ENCODE data around the gene PRSS1. TPM values are rescaled to one million over a fixed set of nuclear protein-coding genes. Genes with fewer than 3 reads are reported as not detected.
A peak's percentile ranks its signal among the peaks of the same experiment; 100 is the strongest.
"Not testable (repeated sequence)": the region's sequence is repeated elsewhere in the genome, so short reads cannot be mapped to it uniquely, and the experiment has no call there.

The PRSS1 gene
- total RNA-seq, 4 donors from 2014 or later = 0.94 TPM; not detected in 3

- TF ChIP-seq CTCF (IDR thresholded peaks at IDR 0.05) (no peak), POLR2A (IDR thresholded peaks at IDR 0.05) (no peak), POLR2AphosphoS5 (IDR thresholded peaks at IDR 0.05) (no peak), EP300 (IDR thresholded peaks at IDR 0.05) (no peak)
- no peaks in the 10 kb centered on the region for H3K9me3 ChIP-seq
- H3K36me3 ChIP-seq = no peaks in the 10 kb centered on the region
- peak; percentile 10 for ATAC-seq
- no peak overlapping the region for H3K27ac ChIP-seq
- no peak overlapping the region for H3K4me3 ChIP-seq
- WGBS, 2 donors (ENCODE audit: low coverage in 1 of 2) = 65 to 73% methylated on average over 2 to 3 of the region's 3 CpGs
- H3K4me1 ChIP-seq = no peaks in the 10 kb centered on the region
- H3K27me3 ChIP-seq = peaks cover 3% of the 10 kb centered on the region
These were observed 3.0 kb upstream of the PRSS1 start for GRCh38 chr7:142746264-142746663.

GRCh38 chr7:142748410-142748809 is 862 bp upstream of the PRSS1 start:
- H3K4me1 ChIP-seq, ATAC-seq, H3K27me3 ChIP-seq, H3K27ac ChIP-seq, H3K4me3 ChIP-seq, H3K36me3 ChIP-seq, H3K9me3 ChIP-seq: not testable (repeated sequence)
- 100% methylated on average over 2 of the region's 2 CpGs for WGBS, 2 donors (ENCODE audit: low coverage in 1 of 2)

GRCh38 chr7:142750321-142750938 is 1.2 kb downstream of the PRSS1 start:
- no peaks in the 10 kb centered on the region for H3K36me3 ChIP-seq
- H3K4me1 ChIP-seq = no peaks in the 10 kb centered on the region
- H3K27ac ChIP-seq = no peak overlapping the region
- H3K27me3 ChIP-seq = no peaks in the 10 kb centered on the region
- no peaks in the 10 kb centered on the region for H3K9me3 ChIP-seq
- WGBS, 2 donors (ENCODE audit: low coverage in 1 of 2) = 74% methylated on average over 5 of the region's 9 CpGs; no CpG with 5 or more reads in 1 of the 2 donors
- no peak overlapping the region for H3K4me3 ChIP-seq
- no peak for TF ChIP-seq EP300 (IDR thresholded peaks at IDR 0.05)
- no peak for TF ChIP-seq POLR2AphosphoS5 (IDR thresholded peaks at IDR 0.05)
- TF ChIP-seq POLR2A (IDR thresholded peaks at IDR 0.05) = no peak
- TF ChIP-seq CTCF (IDR thresholded peaks at IDR 0.05) = no peak
- ATAC-seq = no peak

GRCh38 chr7:142751526-142752175 is 2.4 kb downstream of the PRSS1 start:
- H3K4me3 ChIP-seq, H3K36me3 ChIP-seq, H3K9me3 ChIP-seq, H3K4me1 ChIP-seq, H3K27me3 ChIP-seq, H3K27ac ChIP-seq, ATAC-seq: not testable (repeated sequence)
- WGBS, 2 donors (ENCODE audit: low coverage in 1 of 2) = 83 to 85% methylated on average over 1 to 6 of the region's 14 CpGs

GRCh38 chr7:142752376-142753225 is 3.3 kb downstream of the PRSS1 start:
- TF ChIP-seq CTCF (IDR thresholded peaks at IDR 0.05) (no peak), EP300 (IDR thresholded peaks at IDR 0.05) (no peak), POLR2A (IDR thresholded peaks at IDR 0.05) (no peak), POLR2AphosphoS5 (IDR thresholded peaks at IDR 0.05) (no peak)
- 52% methylated on average over 2 of the region's 3 CpGs; no CpG with 5 or more reads in 1 of the 2 donors for WGBS, 2 donors (ENCODE audit: low coverage in 1 of 2)
- ATAC-seq = no peak

More at GRCh38 chr7:142752376-142753225, 3.3 kb downstream of the PRSS1 start:
- Histone ChIP-seq H3K4me3 (no peak overlapping the region), H3K27ac (no peak overlapping the region), H3K27me3 (no peaks in the 10 kb centered on the region), H3K36me3 (no peaks in the 10 kb centered on the region), H3K9me3 (no peaks in the 10 kb centered on the region), H3K4me1 (no peaks in the 10 kb centered on the region)

Data from gastroesophageal sphincter (tissue), 4 donors.